ENCODE data around the gene ARHGDIA.

Gene ARHGDIA

GRCh38 chr17:81905424-81905875, 34.3 kb upstream of the ARHGDIA start:
- no peak for TF ChIP-seq CTCF (IDR thresholded peaks at IDR 0.05; ENCODE audit: low read depth, low read length, missing control alignments)
- no peak for DNase-seq (ENCODE audit: low read depth)
- H3K4me3 ChIP-seq (ENCODE audit: low read depth, low read length) = no peak overlapping the region

- H3K4me3 ChIP-seq (ENCODE audit: low read depth, low read length) = no peak overlapping the region
- no peak for TF ChIP-seq CTCF (IDR thresholded peaks at IDR 0.05; ENCODE audit: low read depth, low read length, missing control alignments)
- DNase-seq (ENCODE audit: low read depth) = no peak
These were observed 33.7 kb upstream of the ARHGDIA start for GRCh38 chr17:81904600-81905423.

- TF ChIP-seq CTCF (IDR thresholded peaks at IDR 0.05; ENCODE audit: low read depth, low read length, missing control alignments) = no peak
- no peak overlapping the region for H3K4me3 ChIP-seq (ENCODE audit: low read depth, low read length)
- DNase-seq (ENCODE audit: low read depth) = no peak
These were observed 32.9 kb upstream of the ARHGDIA start for GRCh38 chr17:81903896-81904599.

DNA sequence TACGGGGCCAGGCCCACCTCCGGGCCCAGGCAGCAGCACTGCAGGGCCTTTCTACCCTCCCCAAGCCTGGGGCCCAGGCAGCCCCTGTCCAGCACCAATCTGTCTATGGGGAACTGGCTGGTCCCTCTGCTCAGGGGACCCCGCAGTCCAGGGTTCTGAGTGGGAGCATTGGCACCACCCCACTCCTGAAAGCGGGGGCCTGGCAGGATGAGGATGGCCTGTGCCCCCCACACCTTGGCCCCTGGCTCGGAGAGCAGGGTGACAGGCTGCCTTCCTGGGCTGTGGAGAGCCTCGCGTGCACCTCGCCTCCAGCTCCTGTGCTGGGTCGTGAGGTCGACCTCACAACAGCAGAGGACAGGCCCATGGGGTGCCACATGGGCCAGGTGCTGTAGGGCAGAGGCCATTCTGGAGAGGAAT, 32.3 kb upstream of the ARHGDIA start:
- TF ChIP-seq CTCF (IDR thresholded peaks at IDR 0.05; ENCODE audit: low read depth, low read length, missing control alignments) = no peak
- no peak for DNase-seq (ENCODE audit: low read depth)

DNA sequence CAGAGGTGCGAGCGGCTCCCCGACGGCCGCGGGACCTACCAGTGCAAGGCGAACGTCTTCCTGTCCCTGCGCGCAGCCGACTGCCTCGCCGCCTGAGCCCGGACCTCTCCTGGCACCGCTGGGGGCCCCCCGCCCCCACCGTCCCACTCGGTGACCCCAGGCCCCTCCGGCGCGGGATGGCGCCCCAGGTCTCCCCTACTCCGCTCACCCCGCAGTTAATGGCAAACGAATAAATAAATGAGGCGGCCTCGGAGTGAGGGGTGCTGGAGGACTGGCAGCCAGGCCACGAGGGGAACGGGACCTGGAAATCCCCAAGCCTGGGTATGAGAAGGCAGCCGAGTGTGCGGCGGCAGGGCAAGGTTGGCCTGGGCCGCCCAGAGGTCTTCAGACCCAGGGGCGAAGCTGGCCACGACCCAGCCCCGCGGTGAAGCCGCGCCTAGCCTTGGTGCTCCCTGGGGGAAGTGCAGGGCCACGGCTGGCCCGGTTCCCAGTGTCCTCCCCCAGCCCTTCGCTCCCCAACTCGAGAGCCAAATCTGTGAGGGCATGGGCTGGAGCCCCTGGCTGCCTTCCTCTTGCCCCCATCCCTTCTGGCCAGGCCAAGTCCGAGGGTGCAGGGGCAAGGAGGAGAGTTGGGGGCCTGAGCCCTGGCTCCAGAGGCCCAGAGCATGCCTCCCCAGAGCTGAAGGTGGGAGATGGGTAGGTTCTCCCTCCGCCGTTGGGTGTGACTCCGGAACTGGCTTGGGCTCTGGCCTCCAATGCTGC, 31.7 kb upstream of the ARHGDIA start:
- TF ChIP-seq CTCF (IDR thresholded peaks at IDR 0.05; ENCODE audit: low read depth, low read length, missing control alignments) = no peak
- H3K4me3 ChIP-seq (ENCODE audit: low read depth, low read length) = no peak overlapping the region
- DNase-seq (ENCODE audit: low read depth) = no peak

More for the DNA sequence above, 32.3 kb upstream of the ARHGDIA start:
- H3K4me3 ChIP-seq (ENCODE audit: low read depth, low read length) = no peak overlapping the region

- H3K4me3 ChIP-seq (ENCODE audit: low read depth, low read length) = no peak within 1 kb of the TSS
- DNase-seq (ENCODE audit: low read depth) = no peak
These were observed 31.0 kb upstream of the ARHGDIA start, which contains the start of gene NPB for GRCh38 chr17:81902023-81902652. NPB (plus strand) TSS chr17:81902238; CDS start chr17:81902278, 40 bp downstream.

More at GRCh38 chr17:81902023-81902652, 31.0 kb upstream of the ARHGDIA start, which contains the start of gene NPB:
- TF ChIP-seq CTCF (IDR thresholded peaks at IDR 0.05; ENCODE audit: low read depth, low read length, missing control alignments) = no peak
